ENCODE measurements around the gene AKIRIN2. TPM values are rescaled to one million over a fixed set of nuclear protein-coding genes. Genes with fewer than 3 reads are reported as not detected.

Gene AKIRIN2
- total and polyA plus RNA-seq, 12 donors, result 14.8 to 56.0 (median 43.1) TPM

DNA sequence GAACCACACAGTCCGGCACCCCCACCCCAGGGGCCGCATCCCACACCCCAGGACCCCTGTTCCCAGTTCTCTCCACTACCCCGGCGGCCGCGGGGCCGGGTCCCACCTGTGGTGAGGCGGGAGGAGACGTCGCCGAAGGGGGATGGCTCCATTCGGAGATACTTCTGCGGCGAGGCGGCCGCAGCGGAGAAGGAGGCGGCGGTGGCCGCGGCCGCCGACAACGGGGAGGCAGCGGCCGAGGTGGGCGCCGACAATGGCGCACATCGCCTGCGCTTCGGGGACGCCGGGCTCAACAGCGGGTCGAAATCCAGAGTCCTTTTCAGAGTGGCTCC, 723 bp downstream of the AKIRIN2 start:
- peak overlapping the region; percentile 77 to 99 (median 94) for H3K4me3 ChIP-seq
- H3K4me1 ChIP-seq, result peaks cover 0 to 46% (median 36%) of the 10 kb centered on the region in 9 donors
- H3K27me3 ChIP-seq, result no peaks in the 10 kb centered on the region
- ATAC-seq (peak in 7 of 8 donors; percentile 0 to 47 (median 3)), DNase-seq (peak; percentile 15 to 33)
- H3K9me3 ChIP-seq, result no peaks in the 10 kb centered on the region
- peak overlapping the region; percentile 90 to 99 (median 98) for H3K27ac ChIP-seq
- no peak for TF ChIP-seq CTCF (IDR thresholded peaks at IDR 0.05)
- WGBS, 2 donors, result 0% methylated on average over 36 of the region's 36 CpGs
- intact Hi-C loops (cut with DNase I), result loop anchor here in 4 of 10 donors (5.0 to 10.0 kb wide), 3 partner anchors 107 to 117 kb away; partner anchors contain the start of genes ORC3 (in 3 of the 4) and RARS2 (in 1 of the 4)
- H3K36me3 ChIP-seq, result no peaks in the 10 kb centered on the region

GRCh38 chr6:87700397-87701343, 1.4 kb downstream of the AKIRIN2 start:
- TF ChIP-seq CTCF (IDR thresholded peaks at IDR 0.05), result no peak
- intact Hi-C loops (cut with DNase I), result loop anchor here in 4 of 10 donors (5.0 to 10.0 kb wide), 3 partner anchors 106 to 116 kb away; partner anchors contain the start of genes ORC3 (in 3 of the 4) and RARS2 (in 1 of the 4)
- 0% methylated on average over 18 of the region's 18 CpGs for WGBS, 2 donors
- H3K27me3 ChIP-seq, result no peaks in the 10 kb centered on the region
- peak overlapping the region; percentile 77 to 99 (median 94) for H3K4me3 ChIP-seq
- peak in 6 of 8 donors; percentile 11 to 41 (median 23) for ATAC-seq
- H3K27ac ChIP-seq, result peak overlapping the region; percentile 90 to 99 (median 98)
- H3K9me3 ChIP-seq, result no peaks in the 10 kb centered on the region
- peak in 1 of 2 donors; percentile 31 for DNase-seq
- peaks cover 0 to 1% (median 0%) of the 10 kb centered on the region in 9 donors for H3K36me3 ChIP-seq
- H3K4me1 ChIP-seq, result peaks cover 0 to 53% (median 42%) of the 10 kb centered on the region in 9 donors

- ATAC-seq, result no peak
- no peaks in the 10 kb centered on the region for H3K27me3 ChIP-seq
- 1 to 4% methylated on average over 4 of the region's 4 CpGs for whole genome bisulfite sequencing, 2 donors
- DNase-seq, result no peak
- H3K36me3 ChIP-seq, result peaks cover 0 to 7% (median 0%) of the 10 kb centered on the region in 9 donors
- H3K9me3 ChIP-seq, result no peaks in the 10 kb centered on the region
- peak overlapping the region in 7 of 10 donors; percentile 96 to 99 (median 99) for H3K27ac ChIP-seq
- peaks cover 0 to 64% (median 53%) of the 10 kb centered on the region in 9 donors for H3K4me1 ChIP-seq
- peak overlapping the region in 9 of 10 donors; percentile 77 to 99 (median 93) for H3K4me3 ChIP-seq
- intact Hi-C loops (cut with DNase I), result loop anchor here in 4 of 10 donors (5.0 to 10.0 kb wide), 5 partner anchors 37 to 545 kb away; partner anchors contain the start of genes ORC3 (in 1 of the 4), SLC35A1 (in 1 of the 4) and ZNF292 (in 1 of the 4)
- TF ChIP-seq CTCF (IDR thresholded peaks at IDR 0.05), result no peak
Measured at GRCh38 chr6:87699576-87699975, 2.5 kb downstream of the AKIRIN2 start.

DNA sequence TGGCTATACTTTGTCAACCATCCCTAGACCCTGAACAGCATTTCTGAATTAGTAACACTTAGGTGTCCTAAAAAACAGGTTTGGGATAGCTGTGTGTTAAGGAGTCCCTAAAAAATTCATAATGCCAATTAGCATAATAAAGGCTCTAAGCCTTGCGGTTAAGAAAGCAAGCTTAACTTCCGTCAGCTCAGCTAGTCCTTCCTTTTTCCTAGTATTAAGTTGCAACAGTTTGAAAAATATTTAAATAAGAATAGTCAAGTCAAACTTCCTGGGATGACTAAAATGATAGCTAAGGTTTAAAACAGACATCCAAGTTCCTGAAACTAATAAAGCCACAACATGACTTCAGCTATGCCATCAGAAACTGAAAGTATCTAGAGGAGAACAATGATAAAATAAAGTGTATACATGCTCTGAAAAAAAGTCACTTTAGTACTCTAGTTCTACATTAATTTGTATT, 3.5 kb downstream of the AKIRIN2 start:
- Histone ChIP-seq H3K9me3 (no peaks in the 10 kb centered on the region), H3K27me3 (no peaks in the 10 kb centered on the region), H3K27ac (peak overlapping the region in 8 of 10 donors; percentile 1 to 99 (median 98)), H3K36me3 (peaks cover 0 to 7% (median 0%) of the 10 kb centered on the region in 9 donors), H3K4me3 (peak overlapping the region in 8 of 10 donors; percentile 77 to 99 (median 93)), H3K4me1 (peaks cover 0 to 74% (median 63%) of the 10 kb centered on the region in 9 donors)
- WGBS, 2 donors, result 18 to 40% methylated on average over 2 of the region's 2 CpGs
- no peak for TF ChIP-seq CTCF (IDR thresholded peaks at IDR 0.05)
- DNase-seq (no peak), ATAC-seq (no peak)
- intact Hi-C loops (cut with DNase I), result loop anchor here in 4 of 10 donors (5.0 to 10.0 kb wide), 5 partner anchors 36 to 544 kb away; partner anchors contain the start of genes ORC3 (in 1 of the 4), SLC35A1 (in 1 of the 4) and ZNF292 (in 1 of the 4)
